ENCODE measurements around the gene TECTA. TPM values are rescaled to one million over a fixed set of nuclear protein-coding genes. Genes with fewer than 3 reads are reported as not detected.

Gene TECTA
- total and polyA plus RNA-seq, 12 donors: 0.58 to 5.9 (median 1.3) TPM

DNA sequence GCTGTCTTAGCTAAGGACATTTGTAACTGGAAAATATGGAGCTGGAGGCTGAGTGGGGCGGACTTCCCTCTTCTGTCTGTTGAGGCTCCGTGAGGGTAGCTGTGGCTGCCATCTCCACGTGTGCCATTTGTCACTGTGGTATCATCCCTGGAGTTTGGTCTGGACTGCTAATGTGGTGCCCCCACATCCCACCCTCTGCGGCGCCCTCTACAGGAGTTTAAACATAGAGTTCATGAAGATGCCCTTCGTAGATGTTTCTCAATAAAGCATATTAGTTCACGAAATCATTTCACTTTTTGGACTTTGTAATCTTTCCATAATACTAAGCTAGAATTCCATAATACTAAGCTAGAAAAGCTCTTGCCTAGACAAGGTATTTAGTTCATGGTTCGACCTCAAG is 52.4 kb downstream of the TECTA start:
- intact Hi-C loops (cut with DNase I): no loop called here
- TF ChIP-seq, protein P1, sequence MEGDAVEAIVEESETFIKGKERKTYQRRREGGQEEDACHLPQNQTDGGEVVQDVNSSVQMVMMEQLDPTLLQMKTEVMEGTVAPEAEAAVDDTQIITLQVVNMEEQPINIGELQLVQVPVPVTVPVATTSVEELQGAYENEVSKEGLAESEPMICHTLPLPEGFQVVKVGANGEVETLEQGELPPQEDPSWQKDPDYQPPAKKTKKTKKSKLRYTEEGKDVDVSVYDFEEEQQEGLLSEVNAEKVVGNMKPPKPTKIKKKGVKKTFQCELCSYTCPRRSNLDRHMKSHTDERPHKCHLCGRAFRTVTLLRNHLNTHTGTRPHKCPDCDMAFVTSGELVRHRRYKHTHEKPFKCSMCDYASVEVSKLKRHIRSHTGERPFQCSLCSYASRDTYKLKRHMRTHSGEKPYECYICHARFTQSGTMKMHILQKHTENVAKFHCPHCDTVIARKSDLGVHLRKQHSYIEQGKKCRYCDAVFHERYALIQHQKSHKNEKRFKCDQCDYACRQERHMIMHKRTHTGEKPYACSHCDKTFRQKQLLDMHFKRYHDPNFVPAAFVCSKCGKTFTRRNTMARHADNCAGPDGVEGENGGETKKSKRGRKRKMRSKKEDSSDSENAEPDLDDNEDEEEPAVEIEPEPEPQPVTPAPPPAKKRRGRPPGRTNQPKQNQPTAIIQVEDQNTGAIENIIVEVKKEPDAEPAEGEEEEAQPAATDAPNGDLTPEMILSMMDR (IDR thresholded peaks at IDR 0.05): no peak
- TF ChIP-seq POLR2A (IDR thresholded peaks at IDR 0.05): no peak
- no peaks in the 10 kb centered on the region for H3K36me3 ChIP-seq (replicated peaks in 1 of 2)
- H3K4me1 ChIP-seq (replicated peaks in 1 of 2): no peaks in the 10 kb centered on the region
- no peaks in the 10 kb centered on the region for H3K9me3 ChIP-seq (replicated peaks in 1 of 3)
- DNase-seq: no peak
- H3K27me3 ChIP-seq: no peaks in the 10 kb centered on the region
- no peak overlapping the region for H3K27ac ChIP-seq
- no peak overlapping the region for H3K4me3 ChIP-seq
- 75 to 88% (median 83%) methylated on average over 8 of the region's 8 CpGs for WGBS, 4 donors

DNA sequence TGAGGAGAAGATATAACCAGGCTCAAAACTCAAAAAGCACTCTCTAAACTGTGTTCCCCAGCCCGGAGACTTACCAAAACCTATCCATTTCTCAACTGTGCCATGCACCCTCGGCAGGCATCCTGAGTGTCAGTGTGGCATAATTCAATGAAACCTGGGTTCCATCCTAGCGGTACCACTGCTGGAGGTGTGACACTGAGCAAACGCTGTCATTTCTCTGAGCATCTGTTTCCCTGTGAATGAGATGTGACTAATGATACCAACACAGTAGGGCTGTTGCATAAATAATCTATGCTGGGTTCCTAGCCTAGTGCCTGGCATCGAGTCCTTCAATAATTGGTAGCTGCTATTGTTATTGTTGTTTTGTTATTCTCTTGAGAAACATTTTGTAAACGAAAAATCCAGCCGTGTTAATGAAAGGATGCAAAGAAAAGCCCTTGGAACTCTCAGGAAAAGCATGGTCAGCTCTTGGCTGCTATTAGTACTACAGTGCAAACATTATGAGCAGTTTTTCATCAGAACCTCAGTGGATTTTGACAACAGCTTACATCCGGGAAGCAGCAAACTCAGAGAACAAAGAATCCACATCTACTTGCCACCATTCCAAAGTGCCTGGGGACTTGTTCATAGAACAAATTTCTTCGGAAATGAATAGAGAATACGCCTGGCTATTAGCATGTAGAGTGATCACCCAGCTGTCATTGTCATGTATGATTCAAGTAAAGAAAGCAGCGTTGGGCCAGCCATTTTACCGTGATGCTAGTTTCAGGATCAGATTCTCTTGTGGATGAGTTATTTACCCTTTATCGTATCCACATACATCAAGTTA is 53.7 kb downstream of the TECTA start:
- Histone ChIP-seq H3K9me3 (replicated peaks in 1 of 3) (no peaks in the 10 kb centered on the region), H3K4me1 (replicated peaks in 1 of 2) (no peaks in the 10 kb centered on the region), H3K36me3 (replicated peaks in 1 of 2) (no peaks in the 10 kb centered on the region), H3K27me3 (no peaks in the 10 kb centered on the region), H3K27ac (no peak overlapping the region), H3K4me3 (no peak overlapping the region)
- DNase-seq: no peak
- TF ChIP-seq, protein P1 (IDR thresholded peaks at IDR 0.05): no peak
- no peak for TF ChIP-seq POLR2A (IDR thresholded peaks at IDR 0.05)
- 81 to 85% (median 83%) methylated on average over 13 of the region's 13 CpGs for WGBS, 4 donors
- intact Hi-C loops (cut with DNase I): no loop called here

- Histone ChIP-seq H3K4me1 (replicated peaks in 1 of 2) (no peaks in the 10 kb centered on the region), H3K9me3 (replicated peaks in 1 of 3) (no peaks in the 10 kb centered on the region), H3K4me3 (no peak overlapping the region), H3K36me3 (replicated peaks in 1 of 2) (no peaks in the 10 kb centered on the region), H3K27me3 (no peaks in the 10 kb centered on the region), H3K27ac (no peak overlapping the region)
- 77 to 96% (median 85%) methylated on average over 34 to 36 of the region's 36 CpGs for WGBS, 4 donors
- no peak for TF ChIP-seq POLR2A (IDR thresholded peaks at IDR 0.05)
- TF ChIP-seq, protein P1 (IDR thresholded peaks at IDR 0.05): no peak
- intact Hi-C loops (cut with DNase I): no loop called here
- DNase-seq: no peak
Measured at GRCh38 chr11:121157756-121158155, 56.7 kb downstream of the TECTA start.

DNA sequence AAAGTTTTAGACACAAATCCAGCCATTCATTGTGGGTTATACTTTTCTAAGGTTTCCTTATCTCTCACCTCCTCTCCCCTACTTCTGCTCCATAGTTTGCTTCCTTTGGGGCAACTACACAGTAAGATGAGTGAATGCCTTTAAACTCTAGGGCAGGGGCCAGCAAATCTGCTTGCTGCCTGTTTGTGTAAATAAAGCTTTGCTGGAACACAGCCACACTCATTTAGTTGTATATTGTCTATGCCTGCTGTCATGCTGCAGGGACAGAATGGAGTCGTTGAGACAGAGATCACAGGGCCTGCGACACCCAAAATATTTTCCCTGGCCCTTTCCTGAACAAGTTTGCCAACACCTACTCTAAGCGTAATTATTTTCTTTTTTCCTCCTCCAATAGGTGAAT is 58.7 kb downstream of the TECTA start:
- Histone ChIP-seq H3K9me3 (replicated peaks in 1 of 3) (no peaks in the 10 kb centered on the region), H3K36me3 (replicated peaks in 1 of 2) (no peaks in the 10 kb centered on the region), H3K4me3 (no peak overlapping the region), H3K4me1 (replicated peaks in 1 of 2) (no peaks in the 10 kb centered on the region), H3K27me3 (no peaks in the 10 kb centered on the region), H3K27ac (no peak overlapping the region)
- WGBS, 4 donors: 88 to 93% (median 90%) methylated on average over 3 of the region's 3 CpGs
- TF ChIP-seq, protein P1 (IDR thresholded peaks at IDR 0.05): no peak
- TF ChIP-seq POLR2A (IDR thresholded peaks at IDR 0.05): no peak
- intact Hi-C loops (cut with DNase I): no loop called here
- no peak for DNase-seq
